Thyroid gland (tissue), 4 donors: ENCODE results near the gene ADGRB3.

Experiments used
- POLR2A ChIP-seq, 2 donors: fragments of 450-650 bp; IDR thresholded peaks; one replicate each; pipeline ENCODE4 v1.6.1; 2017; ENCODE audit warnings: antibody characterized with exemption in 2 of 2, mild to moderate bottlenecking in 2 of 2, moderate library complexity in 1 of 2
- TF ChIP-seq, protein P1 (sequence below), 6 experiments: fragments of 200-600 bp in 3 of 6; fragments of 450-650 bp in 3 of 6; sonication (generic) in 3 of 6; IDR thresholded peaks; one replicate each; pipeline ENCODE4 v1.5.1; 2016 to 2019; ENCODE audit warnings: antibody characterized with exemption in 6 of 6, mild to moderate bottlenecking in 2 of 6, inconsistent platforms in 1 of 6, moderate library complexity in 1 of 6

GRCh38 chr6:69246983-69247382 lies 611.9 kb downstream of the ADGRB3 start:
- no peak for TF ChIP-seq POLR2A (IDR thresholded peaks at IDR 0.05)
- TF ChIP-seq, protein P1, sequence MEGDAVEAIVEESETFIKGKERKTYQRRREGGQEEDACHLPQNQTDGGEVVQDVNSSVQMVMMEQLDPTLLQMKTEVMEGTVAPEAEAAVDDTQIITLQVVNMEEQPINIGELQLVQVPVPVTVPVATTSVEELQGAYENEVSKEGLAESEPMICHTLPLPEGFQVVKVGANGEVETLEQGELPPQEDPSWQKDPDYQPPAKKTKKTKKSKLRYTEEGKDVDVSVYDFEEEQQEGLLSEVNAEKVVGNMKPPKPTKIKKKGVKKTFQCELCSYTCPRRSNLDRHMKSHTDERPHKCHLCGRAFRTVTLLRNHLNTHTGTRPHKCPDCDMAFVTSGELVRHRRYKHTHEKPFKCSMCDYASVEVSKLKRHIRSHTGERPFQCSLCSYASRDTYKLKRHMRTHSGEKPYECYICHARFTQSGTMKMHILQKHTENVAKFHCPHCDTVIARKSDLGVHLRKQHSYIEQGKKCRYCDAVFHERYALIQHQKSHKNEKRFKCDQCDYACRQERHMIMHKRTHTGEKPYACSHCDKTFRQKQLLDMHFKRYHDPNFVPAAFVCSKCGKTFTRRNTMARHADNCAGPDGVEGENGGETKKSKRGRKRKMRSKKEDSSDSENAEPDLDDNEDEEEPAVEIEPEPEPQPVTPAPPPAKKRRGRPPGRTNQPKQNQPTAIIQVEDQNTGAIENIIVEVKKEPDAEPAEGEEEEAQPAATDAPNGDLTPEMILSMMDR (IDR thresholded peaks at IDR 0.05) = no peak
